HG02973 (cell line): Measurements from ENCODE around the gene ZNF555.
"Not testable (repeated sequence)": the region's sequence is repeated elsewhere in the genome, so short reads cannot be mapped to it uniquely, and the experiment has no call there.

Experiments used
- ATAC-seq: cut with Tn5 transposase; IDR thresholded peaks from one replicate; pipeline ENCODE4 v1.9.1; 2021; ENCODE audit warnings: moderate library complexity; ENCODE audit not compliant: unreplicated experiment

Gene ZNF555

GRCh38 chr19:2866495-2867024 is 25.3 kb downstream of the ZNF555 start:
- no peak for ATAC-seq

- no peak for ATAC-seq
These were observed 26.0 kb downstream of the ZNF555 start, which contains the start of gene ZNF556 for GRCh38 chr19:2867025-2867991. Gene ZNF556, plus strand, starts transcription at chr19:2867335. Its CDS starts 87 bp downstream, at chr19:2867422.

GRCh38 chr19:2869618-2870017 is 28.3 kb downstream of the ZNF555 start:
- ATAC-seq, result no peak

GRCh38 chr19:2872175-2872574 is 30.9 kb downstream of the ZNF555 start:
- ATAC-seq, result not testable (repeated sequence)

- no peak for ATAC-seq
These were observed 36.4 kb downstream of the ZNF555 start for GRCh38 chr19:2877398-2878331.

GRCh38 chr19:2883686-2884439 is 42.6 kb downstream of the ZNF555 start:
- ATAC-seq, result no peak

GRCh38 chr19:2885736-2886135 is 44.5 kb downstream of the ZNF555 start:
- ATAC-seq, result no peak

GRCh38 chr19:2887391-2887914 is 46.2 kb downstream of the ZNF555 start:
- no peak for ATAC-seq

GRCh38 chr19:2888731-2889224 is 47.5 kb downstream of the ZNF555 start:
- no peak for ATAC-seq

GRCh38 chr19:2890531-2890930 is 49.3 kb downstream of the ZNF555 start:
- not testable (repeated sequence) for ATAC-seq

- ATAC-seq, result no peak
These were observed 55.4 kb downstream of the ZNF555 start for GRCh38 chr19:2896694-2897093.

- ATAC-seq, result peak; percentile 86
These were observed 59.3 kb downstream of the ZNF555 start, which contains the start of gene ZNF57 for GRCh38 chr19:2900296-2901252. Gene ZNF57, plus strand, starts transcription at chr19:2900928. Its CDS starts 118 bp downstream, at chr19:2901046.

- no peak for ATAC-seq
These were observed 61.4 kb downstream of the ZNF555 start for GRCh38 chr19:2902590-2903218.

- ATAC-seq, result not testable (repeated sequence)
These were observed 62.1 kb downstream of the ZNF555 start for GRCh38 chr19:2903326-2903725.

GRCh38 chr19:2905918-2906519 is 64.7 kb downstream of the ZNF555 start:
- no peak for ATAC-seq

GRCh38 chr19:2906631-2907195 is 65.4 kb downstream of the ZNF555 start:
- no peak for ATAC-seq
